D721Med (cell line): ENCODE results near the gene KDELR3.

Experiments
- DNase-seq: peaks from one replicate; pipeline ENCODE4 v3.0.0; 2011; ENCODE audit warnings: low spot score; ENCODE audit not compliant: insufficient read length
- FAIRE-seq: peaks from 2 replicates; lab custom pipeline; 2011; peaks lifted over from hg19 to GRCh38; lab: Jason Lieb, UNC
- TF ChIP-seq, protein P1 (sequence below): IDR thresholded peaks from 2 replicates; pipeline ENCODE4 v1.5.1; 2012; ENCODE audit warnings: mild to moderate bottlenecking, control low read depth; ENCODE audit not compliant: insufficient read depth; ENCODE audit errors: missing control alignments

KDELR3 gene

DNA sequence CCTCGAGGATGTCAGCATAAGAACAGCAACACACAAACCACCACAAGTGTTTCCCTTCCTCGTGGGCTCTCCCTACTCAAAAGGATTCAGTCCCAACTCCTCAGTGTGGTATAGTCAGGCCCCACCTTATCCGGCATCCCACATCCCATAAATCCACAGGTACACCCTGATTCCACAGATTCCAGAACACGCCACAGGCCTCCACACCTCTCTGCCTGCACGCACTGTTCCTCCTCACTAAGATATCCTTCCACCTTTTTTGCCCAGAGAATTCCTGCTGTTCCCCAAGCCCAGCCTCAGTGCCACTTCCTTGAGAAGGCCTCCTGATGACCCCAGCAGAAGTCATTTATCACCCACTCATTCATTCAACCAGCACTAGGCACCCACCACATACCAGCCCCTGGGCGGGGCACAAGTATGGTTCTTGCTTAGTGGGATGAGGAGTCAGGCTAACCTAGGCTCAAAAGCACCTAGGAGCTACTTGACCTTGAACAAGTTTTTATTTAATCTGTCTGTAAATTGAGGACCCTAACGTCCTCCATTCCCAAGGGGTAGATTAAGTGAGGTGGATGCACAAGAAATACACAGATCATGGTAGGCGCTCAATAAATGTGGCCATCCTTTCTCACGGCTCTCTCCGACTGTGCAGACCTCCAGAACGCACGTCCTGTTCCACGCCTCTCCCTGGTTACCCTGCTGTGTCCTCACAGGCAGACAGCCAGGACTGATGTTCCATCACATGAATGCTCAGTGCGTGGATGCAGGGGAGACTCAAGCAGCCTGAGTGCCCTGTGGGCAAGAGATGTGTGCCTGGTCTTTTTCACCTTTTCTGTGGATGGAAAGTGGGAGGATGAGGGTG, 10.8 kb upstream of the KDELR3 start:
- DNase-seq (no peak), FAIRE-seq (no peak)
- TF ChIP-seq, protein P1, sequence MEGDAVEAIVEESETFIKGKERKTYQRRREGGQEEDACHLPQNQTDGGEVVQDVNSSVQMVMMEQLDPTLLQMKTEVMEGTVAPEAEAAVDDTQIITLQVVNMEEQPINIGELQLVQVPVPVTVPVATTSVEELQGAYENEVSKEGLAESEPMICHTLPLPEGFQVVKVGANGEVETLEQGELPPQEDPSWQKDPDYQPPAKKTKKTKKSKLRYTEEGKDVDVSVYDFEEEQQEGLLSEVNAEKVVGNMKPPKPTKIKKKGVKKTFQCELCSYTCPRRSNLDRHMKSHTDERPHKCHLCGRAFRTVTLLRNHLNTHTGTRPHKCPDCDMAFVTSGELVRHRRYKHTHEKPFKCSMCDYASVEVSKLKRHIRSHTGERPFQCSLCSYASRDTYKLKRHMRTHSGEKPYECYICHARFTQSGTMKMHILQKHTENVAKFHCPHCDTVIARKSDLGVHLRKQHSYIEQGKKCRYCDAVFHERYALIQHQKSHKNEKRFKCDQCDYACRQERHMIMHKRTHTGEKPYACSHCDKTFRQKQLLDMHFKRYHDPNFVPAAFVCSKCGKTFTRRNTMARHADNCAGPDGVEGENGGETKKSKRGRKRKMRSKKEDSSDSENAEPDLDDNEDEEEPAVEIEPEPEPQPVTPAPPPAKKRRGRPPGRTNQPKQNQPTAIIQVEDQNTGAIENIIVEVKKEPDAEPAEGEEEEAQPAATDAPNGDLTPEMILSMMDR, result no peak

DNA sequence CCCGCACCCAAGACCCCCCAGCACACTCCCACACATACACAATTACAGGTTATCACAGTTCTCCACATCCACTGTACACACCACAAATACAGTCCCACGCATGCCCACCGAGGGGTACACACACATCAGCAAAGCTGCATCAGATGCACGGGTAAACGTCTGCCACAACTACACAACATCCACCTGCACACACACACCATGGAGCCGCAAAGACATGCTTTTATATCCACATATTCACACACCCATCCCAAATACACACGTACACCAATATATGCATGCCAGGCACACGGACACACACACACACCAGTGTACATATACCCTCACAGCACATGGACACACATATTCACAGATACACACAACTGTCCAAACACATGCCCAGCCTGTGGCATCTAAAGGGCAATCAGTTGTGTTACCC, 7.5 kb upstream of the KDELR3 start:
- no peak for DNase-seq
- FAIRE-seq, result no peak
- TF ChIP-seq, protein P1, result no peak

DNA sequence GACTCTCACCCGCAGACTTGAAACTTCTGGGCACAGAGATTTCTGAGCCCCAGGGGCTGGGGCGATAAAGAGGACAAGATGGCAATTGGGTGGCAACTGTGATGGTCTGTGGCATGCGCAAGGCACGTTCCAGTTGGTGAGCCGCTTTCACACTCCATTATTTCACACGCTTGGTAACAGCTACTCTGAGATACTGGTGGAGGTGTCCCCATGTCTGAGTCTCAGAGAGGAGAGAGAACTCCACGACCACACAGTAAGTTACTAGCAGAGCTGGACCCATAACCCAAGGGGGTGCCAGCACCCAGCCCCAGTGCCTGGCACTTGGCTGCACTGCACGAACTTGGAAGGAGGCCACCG, 6.9 kb upstream of the KDELR3 start:
- DNase-seq, result no peak
- TF ChIP-seq, protein P1, result no peak
- no peak for FAIRE-seq

DNA sequence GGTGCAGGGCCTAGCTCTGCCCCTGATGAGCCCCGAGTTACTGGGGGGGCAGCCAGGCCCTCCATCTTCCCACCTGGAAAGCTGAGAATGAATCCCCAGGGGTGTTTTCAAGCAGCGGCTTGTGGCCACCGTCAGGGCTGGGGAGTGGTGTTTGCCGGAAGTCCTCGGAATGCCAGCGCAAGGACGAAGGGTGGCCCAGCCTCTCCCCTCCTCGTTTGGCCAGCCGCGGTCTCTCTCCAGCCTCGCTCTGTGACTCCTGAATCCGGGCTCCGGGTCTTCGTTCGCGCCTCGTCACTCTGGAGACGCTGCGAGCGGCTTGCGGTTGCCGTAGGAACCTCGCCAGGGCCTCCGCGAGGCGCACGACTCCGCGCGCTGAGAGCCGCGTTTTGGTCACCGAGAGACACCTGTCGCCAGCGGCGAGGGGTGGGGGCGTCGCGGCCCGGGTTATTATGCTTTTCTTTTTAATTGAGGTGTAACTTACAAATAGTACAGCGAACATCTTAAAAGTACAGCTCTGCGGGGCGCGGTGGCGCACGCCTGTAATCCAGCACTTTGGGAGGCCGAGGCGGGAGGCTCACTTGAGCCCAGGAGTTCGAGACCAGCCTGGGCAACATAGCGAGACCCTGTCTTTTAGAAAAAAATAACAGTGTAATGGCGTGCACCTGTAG, 6.3 kb upstream of the KDELR3 start:
- TF ChIP-seq, protein P1, result no peak
- FAIRE-seq, result no peak
- DNase-seq, result no peak

DNA sequence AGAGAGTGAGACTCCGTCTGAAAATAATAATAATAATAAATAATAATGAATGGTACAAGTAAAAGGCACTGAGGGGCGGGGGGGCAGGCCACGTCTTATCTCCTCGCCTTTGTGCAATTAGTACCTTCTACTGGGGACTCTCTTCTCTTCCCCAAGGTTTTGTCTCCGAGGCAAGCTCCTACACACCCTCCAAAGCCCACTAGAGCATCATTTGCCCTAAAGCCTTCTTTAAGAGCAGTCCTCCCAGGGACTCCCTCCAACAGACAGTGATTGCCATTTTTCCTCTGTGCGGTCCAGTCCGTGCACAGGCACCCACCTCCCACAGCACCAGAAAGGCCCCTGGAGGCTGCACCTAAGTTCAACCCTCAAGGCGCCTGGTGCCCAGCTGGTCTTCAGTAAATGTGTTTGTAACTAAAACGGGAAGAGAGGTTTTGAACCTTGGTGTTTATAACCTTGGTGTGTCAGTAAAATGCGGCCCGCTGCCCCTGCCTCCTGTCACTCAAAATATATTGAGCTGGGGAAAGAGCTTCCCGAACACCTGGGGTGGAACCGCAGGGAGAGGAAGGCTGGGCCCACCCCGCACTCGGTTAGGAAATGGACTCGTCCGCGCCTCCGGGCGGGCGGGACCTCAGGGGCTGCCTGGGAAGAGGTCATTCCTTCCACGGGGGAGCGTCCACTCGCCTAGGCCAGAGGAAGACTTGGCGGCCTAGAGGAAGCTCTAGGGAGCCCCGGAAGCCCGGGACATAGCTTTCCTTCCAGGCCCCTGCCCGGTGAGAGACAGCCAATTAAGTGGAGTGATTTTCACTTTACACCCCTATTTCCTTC, 4.7 kb upstream of the KDELR3 start:
- TF ChIP-seq, protein P1, result no peak
- FAIRE-seq (no peak), DNase-seq (no peak)

DNA sequence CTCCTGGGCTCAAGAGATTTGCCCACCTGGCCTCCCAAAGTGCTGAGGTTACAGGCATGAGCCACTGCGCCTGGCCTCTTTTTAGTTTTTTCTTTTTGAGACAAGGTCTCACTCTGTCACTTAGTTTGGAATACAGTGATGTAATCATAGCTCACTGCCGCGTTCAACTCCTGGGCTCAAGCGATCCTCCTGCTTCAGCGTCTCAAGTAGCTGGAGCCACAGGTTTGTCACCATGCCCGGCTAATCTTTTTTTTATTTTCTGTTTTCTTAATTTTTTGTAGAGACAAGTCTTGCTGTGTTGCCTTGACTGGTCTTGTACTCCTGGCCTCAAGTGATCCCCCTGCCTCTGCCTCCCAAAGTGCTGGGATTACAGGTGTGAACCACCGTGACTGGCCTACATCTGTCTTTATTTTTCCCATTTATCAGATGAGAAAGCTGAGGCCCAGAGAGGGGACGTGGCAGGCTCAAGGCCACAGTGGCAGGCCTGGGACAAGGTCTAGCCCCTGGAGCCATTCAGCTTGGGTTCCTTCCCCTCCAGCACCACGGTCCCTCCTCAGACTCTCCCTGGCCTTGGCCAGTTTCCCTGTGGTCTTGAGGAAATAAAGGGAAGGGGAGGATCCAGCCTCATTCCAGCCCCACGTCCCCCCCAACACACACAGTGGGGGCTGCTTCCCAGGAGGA, 2.8 kb upstream of the KDELR3 start:
- no peak for DNase-seq
- TF ChIP-seq, protein P1, result no peak
- no peak for FAIRE-seq
